ENCODE results near the gene ANKRD44.

DNA sequence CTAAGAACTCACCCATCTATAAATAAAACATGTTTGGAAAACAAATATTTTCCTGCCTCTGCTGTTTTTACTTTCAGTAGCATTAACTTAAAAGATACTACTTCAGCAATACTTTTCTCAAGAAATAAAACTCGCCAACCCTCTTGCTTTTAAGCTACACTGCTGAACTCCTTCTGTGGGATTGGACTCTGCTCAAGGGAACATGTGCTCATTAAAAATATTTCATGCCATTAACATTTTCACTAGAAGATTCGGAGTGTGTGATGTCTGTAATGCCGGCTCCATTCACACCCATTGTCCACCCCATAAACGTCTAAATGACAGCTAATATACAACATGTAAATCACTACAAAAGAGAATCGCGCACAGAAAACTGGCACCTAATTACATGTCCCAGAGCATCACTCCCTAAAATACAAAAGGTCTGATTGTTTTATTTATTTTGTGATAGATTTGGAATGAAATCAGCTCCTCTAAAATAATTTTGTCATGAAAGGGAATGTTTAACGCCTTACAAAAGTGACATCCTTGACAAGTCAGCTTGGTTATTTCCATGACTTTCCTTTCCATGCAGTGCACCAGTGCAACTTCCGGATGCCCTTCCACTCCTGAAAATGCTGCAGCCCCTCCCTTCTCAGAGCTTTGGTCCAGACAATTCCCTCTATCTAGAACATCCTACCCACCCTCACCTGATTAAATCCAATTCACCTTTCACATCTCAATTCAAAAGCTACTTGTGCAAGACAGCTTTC is 73.1 kb downstream of the ANKRD44 start:
- TF ChIP-seq FOXP2 (optimal IDR thresholded peaks at IDR 0.05; ENCODE audit: borderline replicate concordance, extremely low read depth, extremely low read length, insufficient read depth) (no peak), POLR2AphosphoS5 (IDR thresholded peaks at IDR 0.05; ENCODE audit: low read depth, low read length) (no peak), SIN3A (IDR thresholded peaks at IDR 0.05; ENCODE audit: borderline replicate concordance, insufficient read depth, low read length) (no peak), TAF1 (IDR thresholded peaks at IDR 0.05; ENCODE audit: borderline replicate concordance, insufficient read depth, low read length) (no peak)
- TF ChIP-seq, protein P1, sequence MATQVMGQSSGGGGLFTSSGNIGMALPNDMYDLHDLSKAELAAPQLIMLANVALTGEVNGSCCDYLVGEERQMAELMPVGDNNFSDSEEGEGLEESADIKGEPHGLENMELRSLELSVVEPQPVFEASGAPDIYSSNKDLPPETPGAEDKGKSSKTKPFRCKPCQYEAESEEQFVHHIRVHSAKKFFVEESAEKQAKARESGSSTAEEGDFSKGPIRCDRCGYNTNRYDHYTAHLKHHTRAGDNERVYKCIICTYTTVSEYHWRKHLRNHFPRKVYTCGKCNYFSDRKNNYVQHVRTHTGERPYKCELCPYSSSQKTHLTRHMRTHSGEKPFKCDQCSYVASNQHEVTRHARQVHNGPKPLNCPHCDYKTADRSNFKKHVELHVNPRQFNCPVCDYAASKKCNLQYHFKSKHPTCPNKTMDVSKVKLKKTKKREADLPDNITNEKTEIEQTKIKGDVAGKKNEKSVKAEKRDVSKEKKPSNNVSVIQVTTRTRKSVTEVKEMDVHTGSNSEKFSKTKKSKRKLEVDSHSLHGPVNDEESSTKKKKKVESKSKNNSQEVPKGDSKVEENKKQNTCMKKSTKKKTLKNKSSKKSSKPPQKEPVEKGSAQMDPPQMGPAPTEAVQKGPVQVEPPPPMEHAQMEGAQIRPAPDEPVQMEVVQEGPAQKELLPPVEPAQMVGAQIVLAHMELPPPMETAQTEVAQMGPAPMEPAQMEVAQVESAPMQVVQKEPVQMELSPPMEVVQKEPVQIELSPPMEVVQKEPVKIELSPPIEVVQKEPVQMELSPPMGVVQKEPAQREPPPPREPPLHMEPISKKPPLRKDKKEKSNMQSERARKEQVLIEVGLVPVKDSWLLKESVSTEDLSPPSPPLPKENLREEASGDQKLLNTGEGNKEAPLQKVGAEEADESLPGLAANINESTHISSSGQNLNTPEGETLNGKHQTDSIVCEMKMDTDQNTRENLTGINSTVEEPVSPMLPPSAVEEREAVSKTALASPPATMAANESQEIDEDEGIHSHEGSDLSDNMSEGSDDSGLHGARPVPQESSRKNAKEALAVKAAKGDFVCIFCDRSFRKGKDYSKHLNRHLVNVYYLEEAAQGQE (IDR thresholded peaks at IDR 0.05; ENCODE audit: insufficient read depth in 1 of 2, low read depth in 2 of 2, low read length in 2 of 2) = no peak

Measured in PFSK-1 (cell line).